Measurements from ENCODE around the gene TUBA3D. TPM values are rescaled to one million over a fixed set of nuclear protein-coding genes. Genes with fewer than 3 reads are reported as not detected.
"Not testable (repeated sequence)": the region's sequence is repeated elsewhere in the genome, so short reads cannot be mapped to it uniquely, and the experiment has no call there.

TUBA3D gene
- total and polyA plus RNA-seq, 2 of the 13 experiments (the other 11 are each of a cell fraction or from before 2014, with no cell fraction given), result not detected

DNA sequence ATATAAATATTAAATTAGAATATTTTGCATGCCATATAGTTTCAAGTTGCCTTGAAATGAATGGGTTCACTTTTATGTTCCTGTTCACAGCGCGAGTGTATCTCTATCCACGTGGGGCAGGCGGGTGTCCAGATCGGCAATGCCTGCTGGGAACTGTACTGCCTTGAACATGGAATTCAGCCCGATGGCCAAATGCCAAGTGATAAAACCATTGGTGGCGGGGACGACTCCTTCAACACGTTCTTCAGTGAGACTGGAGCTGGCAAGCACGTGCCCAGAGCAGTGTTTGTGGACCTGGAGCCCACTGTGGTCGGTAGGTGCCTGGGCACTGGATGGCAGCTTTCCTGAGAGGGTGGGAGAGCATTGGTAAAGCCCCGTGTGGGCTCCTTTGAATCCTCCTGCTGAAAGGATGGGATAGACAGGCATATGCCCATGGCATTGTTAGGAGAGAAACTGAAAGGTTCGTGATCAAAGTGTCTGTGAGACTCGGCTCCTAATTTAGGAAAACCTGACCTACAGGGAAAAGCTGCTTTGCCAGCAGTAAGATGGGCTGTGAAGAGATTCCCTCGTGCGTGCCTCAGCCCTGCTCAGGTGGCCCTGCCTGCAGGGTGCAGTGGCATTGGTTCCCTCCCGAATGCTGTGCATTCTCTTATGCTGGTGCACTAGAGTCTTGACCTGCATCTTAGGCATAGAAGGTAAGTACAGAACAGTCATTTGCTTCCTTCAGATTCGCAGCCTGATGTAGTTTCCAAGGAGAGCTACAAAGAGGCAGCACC is 2.3 kb downstream of the TUBA3D start:
- H3K9me3 ChIP-seq (ENCODE audit: low read length); H3K4me3 ChIP-seq (replicated peaks in 1 of 3; ENCODE audit: insufficient read depth in 1 of 3, low read depth in 2 of 3, low read length in 3 of 3); H3K36me3 ChIP-seq (replicated peaks in 1 of 2; ENCODE audit: control insufficient read depth in 1 of 2, insufficient read depth in 2 of 2, low read length in 2 of 2); H3K27ac ChIP-seq (ENCODE audit: extremely low read length, insufficient read depth, low read length); FAIRE-seq; BruUV-seq (replicated peaks); intact Hi-C loops (cut with micrococcal nuclease; ENCODE audit: unreplicated experiment); H4K20me1 ChIP-seq (ENCODE audit: insufficient read depth, low read length); DNase-seq (ENCODE audit: low spot score); ATAC-seq; CTCF ChIA-PET (ENCODE audit: low intra/inter-chr PET ratio, low total read pairs); H3K27me3 ChIP-seq (ENCODE audit: control insufficient read depth in 1 of 2, insufficient read depth in 2 of 2, low read length in 2 of 2); H2AFZ ChIP-seq (ENCODE audit: low read length); H3K79me2 ChIP-seq (ENCODE audit: insufficient read depth, low read length); H3K4me2 ChIP-seq (ENCODE audit: low read depth, low read length); H3K9ac ChIP-seq (ENCODE audit: insufficient read depth, low read depth, low read length); POLR2A ChIA-PET; H3K4me1 ChIP-seq (ENCODE audit: insufficient read depth, low read length): not testable (repeated sequence)
- in situ Hi-C loops (cut with HindIII; ENCODE audit: extremely low pct_ligation_motif_present, low pct_unique_long_range_greater_than_20kb), result loop anchor here (25.0 kb wide), 1 partner anchor 1291 kb away; the partner anchor contains the start of genes MZT2B, SMPD4 and TUBA3E
- 95% methylated on average over 11 of the region's 18 CpGs for WGBS (ENCODE audit: low lambda C conversion rate)

DNA sequence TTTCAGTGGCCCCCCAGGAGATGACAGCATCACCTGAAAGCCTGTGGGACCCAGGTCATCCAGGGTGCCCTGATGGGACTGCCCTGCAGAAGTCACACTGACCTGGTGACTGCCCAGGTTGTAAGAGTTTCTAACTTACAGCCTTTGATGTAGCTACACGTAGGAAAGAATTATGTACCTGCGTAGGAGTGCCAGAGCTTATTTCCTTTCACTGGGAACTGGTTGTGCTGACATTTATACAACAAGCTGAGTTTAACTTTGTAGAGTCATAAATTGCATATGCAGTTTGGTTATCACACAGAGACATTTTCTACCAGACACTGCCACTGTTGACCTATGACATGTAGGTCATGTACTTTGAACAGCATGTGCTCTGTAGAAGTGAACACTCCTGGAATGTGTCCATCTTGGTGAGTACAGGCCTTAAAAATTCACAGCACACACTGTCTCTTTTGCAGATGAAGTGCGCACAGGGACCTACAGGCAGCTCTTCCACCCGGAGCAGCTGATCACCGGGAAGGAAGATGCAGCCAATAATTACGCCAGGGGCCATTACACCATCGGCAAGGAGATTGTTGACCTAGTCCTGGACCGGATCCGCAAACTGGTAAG is 3.0 kb downstream of the TUBA3D start:
- H3K36me3 ChIP-seq (replicated peaks in 1 of 2; ENCODE audit: control insufficient read depth in 1 of 2, insufficient read depth in 2 of 2, low read length in 2 of 2); BruUV-seq (replicated peaks); H3K4me3 ChIP-seq (replicated peaks in 1 of 3; ENCODE audit: insufficient read depth in 1 of 3, low read depth in 2 of 3, low read length in 3 of 3); H3K4me1 ChIP-seq (ENCODE audit: insufficient read depth, low read length); H2AFZ ChIP-seq (ENCODE audit: low read length); H3K9me3 ChIP-seq (ENCODE audit: low read length); H4K20me1 ChIP-seq (ENCODE audit: insufficient read depth, low read length); intact Hi-C loops (cut with micrococcal nuclease; ENCODE audit: unreplicated experiment); DNase-seq (ENCODE audit: low spot score); H3K4me2 ChIP-seq (ENCODE audit: low read depth, low read length); H3K79me2 ChIP-seq (ENCODE audit: insufficient read depth, low read length); H3K27me3 ChIP-seq (ENCODE audit: control insufficient read depth in 1 of 2, insufficient read depth in 2 of 2, low read length in 2 of 2); H3K9ac ChIP-seq (ENCODE audit: insufficient read depth, low read depth, low read length); H3K27ac ChIP-seq (ENCODE audit: extremely low read length, insufficient read depth, low read length); CTCF ChIA-PET (ENCODE audit: low intra/inter-chr PET ratio, low total read pairs); FAIRE-seq; POLR2A ChIA-PET; TF ChIP-seq NR2F6 (CRISPR knock-in tag; IDR thresholded peaks at IDR 0.05): not testable (repeated sequence)
- in situ Hi-C loops (cut with HindIII; ENCODE audit: extremely low pct_ligation_motif_present, low pct_unique_long_range_greater_than_20kb), result loop anchor here (25.0 kb wide), 1 partner anchor 1292 kb away; the partner anchor contains the start of genes MZT2B, SMPD4 and TUBA3E
- 93% methylated on average over 9 of the region's 9 CpGs for WGBS (ENCODE audit: low lambda C conversion rate)
- ATAC-seq, result peak; percentile 9; the same call in 2 of the 3 replicates
- TF ChIP-seq NR2F1 (CRISPR knock-in tag; IDR thresholded peaks at IDR 0.05) (peak in 1 of 2 experiments; percentile 48; a peak in 2 of 4 replicates), NR2F6 (IDR thresholded peaks at IDR 0.05) (0 out of 2 replicates have a peak, but pooled peaks have one; percentile 23)

DNA sequence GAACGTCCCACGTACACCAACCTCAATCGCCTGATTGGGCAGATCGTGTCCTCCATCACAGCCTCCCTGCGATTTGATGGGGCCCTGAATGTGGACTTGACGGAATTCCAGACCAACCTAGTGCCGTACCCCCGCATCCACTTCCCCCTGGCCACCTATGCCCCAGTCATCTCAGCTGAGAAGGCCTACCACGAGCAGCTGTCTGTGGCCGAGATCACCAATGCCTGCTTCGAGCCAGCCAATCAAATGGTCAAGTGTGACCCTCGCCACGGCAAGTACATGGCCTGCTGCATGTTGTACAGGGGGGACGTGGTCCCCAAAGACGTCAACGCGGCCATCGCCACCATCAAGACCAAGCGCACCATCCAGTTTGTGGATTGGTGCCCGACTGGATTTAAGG is 4.4 kb downstream of the TUBA3D start:
- CTCF ChIA-PET (ENCODE audit: low intra/inter-chr PET ratio, low total read pairs); H3K27me3 ChIP-seq (ENCODE audit: control insufficient read depth in 1 of 2, insufficient read depth in 2 of 2, low read length in 2 of 2); POLR2A ChIA-PET; DNase-seq (ENCODE audit: low spot score); H3K4me3 ChIP-seq (replicated peaks in 1 of 3; ENCODE audit: insufficient read depth in 1 of 3, low read depth in 2 of 3, low read length in 3 of 3); H3K4me2 ChIP-seq (ENCODE audit: low read depth, low read length); H3K27ac ChIP-seq (ENCODE audit: extremely low read length, insufficient read depth, low read length); ATAC-seq; H3K4me1 ChIP-seq (ENCODE audit: insufficient read depth, low read length); BruUV-seq (replicated peaks); H3K9me3 ChIP-seq (ENCODE audit: low read length); H3K79me2 ChIP-seq (ENCODE audit: insufficient read depth, low read length); H3K9ac ChIP-seq (ENCODE audit: insufficient read depth, low read depth, low read length); H2AFZ ChIP-seq (ENCODE audit: low read length); intact Hi-C loops (cut with micrococcal nuclease; ENCODE audit: unreplicated experiment); H3K36me3 ChIP-seq (replicated peaks in 1 of 2; ENCODE audit: control insufficient read depth in 1 of 2, insufficient read depth in 2 of 2, low read length in 2 of 2); FAIRE-seq; H4K20me1 ChIP-seq (ENCODE audit: insufficient read depth, low read length): not testable (repeated sequence)
- in situ Hi-C loops (cut with HindIII; ENCODE audit: extremely low pct_ligation_motif_present, low pct_unique_long_range_greater_than_20kb), result loop anchor here (25.0 kb wide), 1 partner anchor 1293 kb away; the partner anchor contains the start of genes MZT2B, SMPD4 and TUBA3E
- 99% methylated on average over 18 of the region's 20 CpGs for WGBS (ENCODE audit: low lambda C conversion rate)

Data from HepG2 (cell line).